ENCODE measurements around the gene CDKN2B-AS1. TPM values are rescaled to one million over a fixed set of nuclear protein-coding genes. Genes with fewer than 3 reads are reported as not detected.
A peak's percentile ranks its signal among the peaks of the same experiment; 100 is the strongest.

The CDKN2B-AS1 gene
- total RNA-seq, 1 donor from 2014 or later: 0.53 TPM

DNA sequence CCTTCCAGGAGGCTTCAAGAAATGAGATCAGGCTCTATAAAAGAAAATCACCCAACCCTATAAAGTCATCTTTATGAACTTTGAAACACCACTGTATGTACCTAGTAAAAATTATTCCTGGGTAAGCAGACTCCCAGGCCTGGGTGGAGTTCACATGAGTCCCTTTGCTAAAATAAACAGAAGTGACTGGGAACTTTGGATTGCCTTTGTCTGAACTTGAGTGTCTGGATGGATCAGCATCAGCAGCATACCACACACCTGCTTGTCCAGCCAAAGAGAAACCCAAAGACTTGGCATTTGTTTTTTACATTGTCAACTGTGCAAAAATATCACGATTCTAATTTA lies 94.1 kb downstream of the CDKN2B-AS1 start:
- Histone ChIP-seq H3K4me3 (ENCODE audit: low read depth, low read length) (no peak overlapping the region), H3K27me3 (ENCODE audit: control insufficient read depth, insufficient read depth, low read length) (no peaks in the 10 kb centered on the region), H3K36me3 (ENCODE audit: control insufficient read depth, insufficient read depth, low read length) (no peaks in the 10 kb centered on the region)
- no peak for FAIRE-seq
- peak; percentile 78 for DNase-seq (ENCODE audit: low read depth)
- TF ChIP-seq, protein P1, sequence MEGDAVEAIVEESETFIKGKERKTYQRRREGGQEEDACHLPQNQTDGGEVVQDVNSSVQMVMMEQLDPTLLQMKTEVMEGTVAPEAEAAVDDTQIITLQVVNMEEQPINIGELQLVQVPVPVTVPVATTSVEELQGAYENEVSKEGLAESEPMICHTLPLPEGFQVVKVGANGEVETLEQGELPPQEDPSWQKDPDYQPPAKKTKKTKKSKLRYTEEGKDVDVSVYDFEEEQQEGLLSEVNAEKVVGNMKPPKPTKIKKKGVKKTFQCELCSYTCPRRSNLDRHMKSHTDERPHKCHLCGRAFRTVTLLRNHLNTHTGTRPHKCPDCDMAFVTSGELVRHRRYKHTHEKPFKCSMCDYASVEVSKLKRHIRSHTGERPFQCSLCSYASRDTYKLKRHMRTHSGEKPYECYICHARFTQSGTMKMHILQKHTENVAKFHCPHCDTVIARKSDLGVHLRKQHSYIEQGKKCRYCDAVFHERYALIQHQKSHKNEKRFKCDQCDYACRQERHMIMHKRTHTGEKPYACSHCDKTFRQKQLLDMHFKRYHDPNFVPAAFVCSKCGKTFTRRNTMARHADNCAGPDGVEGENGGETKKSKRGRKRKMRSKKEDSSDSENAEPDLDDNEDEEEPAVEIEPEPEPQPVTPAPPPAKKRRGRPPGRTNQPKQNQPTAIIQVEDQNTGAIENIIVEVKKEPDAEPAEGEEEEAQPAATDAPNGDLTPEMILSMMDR (IDR thresholded peaks at IDR 0.05; ENCODE audit: insufficient read depth, low read length, severe bottlenecking): no peak

DNA sequence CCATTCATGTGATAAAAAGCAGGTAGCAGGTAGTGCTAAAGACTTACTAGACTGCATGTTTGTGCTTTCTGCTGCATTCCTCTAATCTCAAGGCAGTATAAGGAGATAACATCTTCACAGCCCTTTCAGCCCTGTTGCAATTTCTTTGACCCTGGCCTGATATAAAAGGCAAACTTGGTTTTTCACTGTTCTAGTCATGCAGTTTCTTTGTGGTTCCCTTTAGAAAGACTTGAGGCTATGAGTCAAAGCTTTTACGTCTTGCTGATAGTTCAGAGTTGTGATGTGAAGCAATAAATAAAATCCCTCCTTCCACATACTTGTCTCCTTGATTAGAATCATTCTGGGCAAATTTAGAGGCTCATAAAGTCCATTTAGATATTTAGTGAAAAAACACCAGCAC lies 103.1 kb downstream of the CDKN2B-AS1 start:
- DNase-seq (ENCODE audit: low read depth): peak; percentile 84
- FAIRE-seq: no peak
- H3K4me3 ChIP-seq (ENCODE audit: low read depth, low read length): no peak overlapping the region
- H3K27me3 ChIP-seq (ENCODE audit: control insufficient read depth, insufficient read depth, low read length): no peaks in the 10 kb centered on the region
- TF ChIP-seq, protein P1 (IDR thresholded peaks at IDR 0.05; ENCODE audit: insufficient read depth, low read length, severe bottlenecking): no peak
- no peaks in the 10 kb centered on the region for H3K36me3 ChIP-seq (ENCODE audit: control insufficient read depth, insufficient read depth, low read length)

DNA sequence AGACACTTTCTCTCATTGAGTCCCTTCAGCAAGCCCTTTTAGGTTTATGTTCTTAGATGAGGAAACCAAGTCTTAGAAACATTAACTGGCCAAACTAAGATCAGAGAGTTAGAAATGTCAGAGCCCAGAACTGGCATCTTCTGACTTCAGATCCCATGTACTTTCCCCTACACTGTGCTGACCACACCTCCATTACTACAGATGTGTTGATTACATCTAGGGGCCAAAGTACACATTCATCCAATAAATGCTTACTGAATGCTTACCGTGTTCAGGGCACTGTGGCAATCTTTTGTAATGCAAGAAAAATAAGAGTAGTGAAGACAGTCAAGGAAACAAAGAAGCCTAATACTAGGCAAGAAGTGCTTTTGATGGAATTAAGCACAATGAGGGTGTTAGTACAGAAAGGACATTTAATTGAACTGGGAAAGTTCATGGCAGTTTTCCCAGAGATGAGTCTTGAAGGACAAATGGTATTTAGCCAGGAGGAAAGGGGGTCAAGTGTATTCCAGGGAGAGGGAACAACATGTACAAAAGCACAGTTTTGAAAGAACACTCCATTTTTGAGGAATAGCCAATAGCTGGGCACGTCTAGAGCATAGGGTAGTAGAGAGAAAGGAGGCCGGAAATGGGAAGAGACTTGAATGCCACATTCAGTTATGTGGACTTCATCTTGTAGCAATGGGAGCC lies 104.2 kb downstream of the CDKN2B-AS1 start:
- TF ChIP-seq, protein P1 (IDR thresholded peaks at IDR 0.05; ENCODE audit: insufficient read depth, low read length, severe bottlenecking): no peak
- peak; percentile 28 for FAIRE-seq
- no peak for DNase-seq (ENCODE audit: low read depth)
- Histone ChIP-seq H3K36me3 (ENCODE audit: control insufficient read depth, insufficient read depth, low read length) (no peaks in the 10 kb centered on the region), H3K4me3 (ENCODE audit: low read depth, low read length) (no peak overlapping the region), H3K27me3 (ENCODE audit: control insufficient read depth, insufficient read depth, low read length) (no peaks in the 10 kb centered on the region)

DNA sequence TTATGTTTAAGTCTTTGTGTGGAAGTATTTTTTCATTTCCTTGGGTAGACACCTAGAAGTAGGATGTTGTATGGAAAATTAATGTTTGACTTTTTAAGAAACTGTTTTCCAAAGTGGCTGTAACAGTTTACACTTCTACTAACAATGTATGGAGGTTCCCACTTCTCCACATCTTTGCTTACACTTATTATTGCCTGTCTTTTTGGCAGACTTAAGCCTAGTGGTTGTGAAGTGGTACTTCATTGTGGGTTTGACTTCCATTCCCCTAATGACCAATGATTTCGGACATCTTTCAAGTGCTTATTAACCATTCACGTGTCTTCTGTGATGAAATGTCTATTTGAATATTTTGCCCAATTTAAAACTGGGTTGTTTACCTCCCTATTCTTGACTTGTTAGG lies 106.0 kb downstream of the CDKN2B-AS1 start:
- TF ChIP-seq, protein P1 (IDR thresholded peaks at IDR 0.05; ENCODE audit: insufficient read depth, low read length, severe bottlenecking): no peak
- Histone ChIP-seq H3K36me3 (ENCODE audit: control insufficient read depth, insufficient read depth, low read length) (no peaks in the 10 kb centered on the region), H3K4me3 (ENCODE audit: low read depth, low read length) (no peak overlapping the region), H3K27me3 (ENCODE audit: control insufficient read depth, insufficient read depth, low read length) (no peaks in the 10 kb centered on the region)
- DNase-seq (ENCODE audit: low read depth) (no peak), FAIRE-seq (no peak)

DNA sequence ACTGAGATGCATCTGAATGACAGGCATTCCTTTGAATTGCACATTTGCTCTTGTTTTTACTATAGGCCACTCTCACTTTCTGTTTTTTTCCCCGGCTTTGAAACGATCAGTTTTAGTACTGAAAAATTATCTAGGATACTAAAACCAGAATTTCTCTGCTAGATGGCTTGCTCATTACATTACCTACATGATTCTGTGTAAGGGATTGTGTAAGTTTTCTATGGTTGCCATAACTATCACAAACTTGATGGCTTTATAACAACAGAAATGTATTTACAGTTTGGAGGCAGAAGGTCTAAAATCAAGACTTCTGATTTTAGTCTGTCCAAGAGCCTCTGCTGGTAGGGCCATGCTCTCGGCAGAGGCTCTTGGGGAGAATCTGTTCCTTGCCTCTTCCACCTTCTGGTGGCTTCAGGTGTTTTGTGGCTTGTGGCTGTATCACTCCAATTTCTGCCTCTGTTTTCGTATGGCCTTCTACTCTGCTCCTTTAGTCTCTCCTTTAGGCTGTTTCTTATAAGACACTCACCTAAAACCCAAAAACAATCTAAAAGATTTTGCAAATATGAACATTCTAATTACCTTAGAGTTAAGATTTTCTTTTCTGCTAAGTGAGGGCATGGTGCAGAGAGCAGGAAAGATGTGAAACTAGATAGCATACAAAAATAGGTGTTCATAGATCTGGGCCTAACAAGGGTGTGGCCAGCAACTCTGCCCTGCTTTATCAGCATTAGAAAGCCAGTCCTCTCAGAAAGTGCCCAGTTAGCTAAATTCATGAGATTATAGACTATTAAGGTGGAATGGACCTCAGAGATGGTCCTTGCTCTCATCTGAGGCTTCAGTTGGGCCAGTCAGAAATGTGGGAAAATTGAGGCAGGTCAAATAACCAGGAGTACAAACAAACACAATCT lies 107.8 kb downstream of the CDKN2B-AS1 start:
- H3K36me3 ChIP-seq (ENCODE audit: control insufficient read depth, insufficient read depth, low read length): no peaks in the 10 kb centered on the region

More for the DNA sequence above, 107.8 kb downstream of the CDKN2B-AS1 start:
- DNase-seq (ENCODE audit: low read depth) (peak; percentile 38), FAIRE-seq (no peak)
- Histone ChIP-seq H3K27me3 (ENCODE audit: control insufficient read depth, insufficient read depth, low read length) (no peaks in the 10 kb centered on the region), H3K4me3 (ENCODE audit: low read depth, low read length) (no peak overlapping the region)
- TF ChIP-seq, protein P1 (IDR thresholded peaks at IDR 0.05; ENCODE audit: insufficient read depth, low read length, severe bottlenecking): no peak
